Hepatocyte (in vitro differentiated cells): ENCODE measurements around the gene CNBD2. TPM values are rescaled to one million over a fixed set of nuclear protein-coding genes. Genes with fewer than 3 reads are reported as not detected.

Experiments used
- DNase-seq: peaks from one replicate; pipeline ENCODE4 v3.0.0-alpha.2; 2016; ENCODE audit warnings: low spot score
- H2AFZ ChIP-seq: fragments of 200-600 bp; sonication (generic); 2 replicates; pipeline ENCODE4 v1.6.0; 2016; ENCODE audit warnings: antibody characterized with exemption, mild to moderate bottlenecking
- H3K27ac ChIP-seq: fragments of 200-600 bp; sonication (generic); 2 replicates; pipeline ENCODE4 v1.5.1; 2016; ENCODE audit warnings: mild to moderate bottlenecking
- H3K27me3 ChIP-seq: fragments of 200-600 bp; sonication (generic); 2 replicates; pipeline ENCODE4 v1.6.1; 2016
- H3K36me3 ChIP-seq: fragments of 200-600 bp; sonication (generic); replicated peaks from 2 replicates; pipeline ENCODE4 v1.5.1; 2016; ENCODE audit warnings: low read depth; ENCODE audit not compliant: insufficient read depth
- H3K4me1 ChIP-seq: fragments of 200-600 bp; sonication (generic); 2 replicates; pipeline ENCODE4 v1.5.1; 2016; ENCODE audit warnings: mild to moderate bottlenecking, moderate library complexity; ENCODE audit not compliant: insufficient read depth
- H3K4me2 ChIP-seq: fragments of 200-600 bp; sonication (generic); 2 replicates; pipeline ENCODE4 v1.6.0; 2016
- H3K4me3 ChIP-seq: fragments of 200-600 bp; sonication (generic); 2 replicates; pipeline ENCODE4 v1.5.1; 2016; ENCODE audit warnings: mild to moderate bottlenecking
- H3K79me2 ChIP-seq: fragments of 200-600 bp; sonication (generic); 2 replicates; pipeline ENCODE4 v1.6.0; 2017; ENCODE audit warnings: mild to moderate bottlenecking
- H3K9me2 ChIP-seq: fragments of 200-600 bp; sonication (generic); replicated peaks from 2 replicates; pipeline ENCODE4 v1.6.0; 2017; ENCODE audit warnings: mild to moderate bottlenecking; ENCODE audit not compliant: insufficient read depth
- H3K9me3 ChIP-seq: fragments of 200-600 bp; sonication (generic); 2 replicates; pipeline ENCODE4 v1.5.1; 2016; ENCODE audit warnings: low read depth, mild to moderate bottlenecking
- H4K20me1 ChIP-seq: fragments of 200-600 bp; sonication (generic); 2 replicates; pipeline ENCODE4 v1.6.0; 2016; ENCODE audit warnings: mild to moderate bottlenecking; ENCODE audit not compliant: insufficient read depth, poor library complexity, severe bottlenecking
- CTCF ChIP-seq: fragments of 200-600 bp; sonication (generic); IDR thresholded peaks from 2 replicates; pipeline ENCODE4 v1.5.1; 2016; ENCODE audit warnings: antibody characterized with exemption, mild to moderate bottlenecking; ENCODE audit not compliant: poor library complexity
- EZH2 ChIP-seq: fragments of 200-600 bp; sonication (generic); IDR thresholded peaks from 2 replicates; pipeline ENCODE4 v1.6.1; 2016; ENCODE audit warnings: antibody characterized with exemption, mild to moderate bottlenecking, borderline replicate concordance
- EZH2phosphoT487 ChIP-seq: fragments of 200-600 bp; sonication (generic); IDR thresholded peaks from one replicate; pipeline ENCODE4 v1.6.1; 2018; ENCODE audit warnings: antibody characterized with exemption, mild to moderate bottlenecking, low read depth, moderate library complexity; ENCODE audit not compliant: unreplicated experiment, severe bottlenecking
- WGBS: methylation state at CpG from one replicate; pipeline ENCODE4 v1.1.6; 2016; ENCODE audit warnings: low lambda C conversion rate; ENCODE audit errors: missing lambda C conversion rate; 5-methylcytosine and 5-hydroxymethylcytosine counted together
- polyA plus RNA-seq: library from polyadenylated mRNA; unstranded; fragments of >200 nt; fragmentation: Nextera tagmentation; extraction: Ambion mirVana; gene quantifications from 2 replicates; pipeline ENCODE4 v1.2.1, GENCODE V29; 2016
- total RNA-seq: library from RNA; depleted of rRNA; stranded (reverse); fragments of >200 nt; gene quantifications from 2 replicates; pipeline ENCODE4 v1.2.3, GENCODE V29; 2014

CNBD2 gene
- total and polyA plus RNA-seq, 2 experiments from 2014 or later = 4.7 TPM; not detected in 1

DNA sequence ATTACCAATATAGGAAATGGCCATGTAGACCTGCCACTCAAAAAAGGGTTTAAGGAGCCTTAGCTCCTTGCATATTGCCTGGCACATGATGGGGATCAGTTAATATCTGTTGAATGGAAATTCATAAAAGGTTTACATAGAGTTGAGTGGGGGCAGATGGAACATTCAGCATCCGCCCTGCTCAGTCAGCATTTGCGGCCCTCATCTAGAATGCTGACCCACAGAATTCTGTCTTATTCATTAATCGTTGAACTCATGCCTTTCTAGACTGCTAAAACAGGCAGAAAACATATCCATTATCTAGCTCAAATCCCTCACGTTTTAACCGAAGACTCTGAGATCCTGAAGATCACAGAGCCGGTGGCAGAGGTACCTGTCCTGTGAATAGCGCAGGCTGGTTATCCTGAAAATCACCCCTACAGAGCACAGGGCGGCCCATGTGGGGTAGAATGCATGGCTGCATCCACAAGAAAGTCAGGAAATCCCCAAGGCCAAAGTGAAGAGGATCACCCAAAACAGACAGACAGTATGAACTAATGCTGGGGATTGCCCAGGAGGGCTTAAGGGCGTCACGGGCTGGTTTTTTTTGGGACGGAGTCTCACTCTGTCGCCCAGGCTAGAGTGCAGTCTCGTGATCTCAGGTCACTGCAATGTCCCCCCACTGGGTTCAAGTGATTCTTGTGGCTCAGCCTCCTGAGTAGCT lies 59.9 kb downstream of the CNBD2 start:
- Histone ChIP-seq H3K27ac (no peak overlapping the region), H3K27me3 (no peaks in the 10 kb centered on the region), H3K4me2 (no peak overlapping the region), H3K4me1 (no peaks in the 10 kb centered on the region), H3K4me3 (no peak overlapping the region), H3K9me3 (no peaks in the 10 kb centered on the region), H2AFZ (no peak overlapping the region), H3K36me3 (no peaks in the 10 kb centered on the region), H4K20me1 (no peaks in the 10 kb centered on the region), H3K9me2 (no peaks in the 10 kb centered on the region), H3K79me2 (no peaks in the 10 kb centered on the region)
- TF ChIP-seq CTCF = no peak
- no peak for TF ChIP-seq EZH2phosphoT487
- TF ChIP-seq EZH2 = no peak
- 94% methylated on average over 13 of the region's 13 CpGs for WGBS
- no peak for DNase-seq

- no peaks in the 10 kb centered on the region for H3K9me3 ChIP-seq
- H3K4me1 ChIP-seq = no peaks in the 10 kb centered on the region
- no peak overlapping the region for H3K4me3 ChIP-seq
- H3K27me3 ChIP-seq = no peaks in the 10 kb centered on the region
- no peaks in the 10 kb centered on the region for H4K20me1 ChIP-seq
- H2AFZ ChIP-seq = no peak overlapping the region
- no peak for DNase-seq
- no peak overlapping the region for H3K4me2 ChIP-seq
- 79% methylated on average over 8 of the region's 8 CpGs for WGBS
- no peak for TF ChIP-seq EZH2phosphoT487
- TF ChIP-seq EZH2 = no peak
- no peak for TF ChIP-seq CTCF
- no peaks in the 10 kb centered on the region for H3K9me2 ChIP-seq
- H3K79me2 ChIP-seq = no peaks in the 10 kb centered on the region
- no peak overlapping the region for H3K27ac ChIP-seq
- H3K36me3 ChIP-seq = no peaks in the 10 kb centered on the region
These were observed 61.8 kb downstream of the CNBD2 start for GRCh38 chr20:36030149-36030548.

GRCh38 chr20:36031806-36032205 lies 63.4 kb downstream of the CNBD2 start:
- Histone ChIP-seq H3K4me1 (no peaks in the 10 kb centered on the region), H3K9me3 (no peaks in the 10 kb centered on the region), H3K9me2 (no peaks in the 10 kb centered on the region), H3K27ac (no peak overlapping the region), H3K4me3 (no peak overlapping the region), H3K36me3 (no peaks in the 10 kb centered on the region), H3K27me3 (no peaks in the 10 kb centered on the region), H2AFZ (no peak overlapping the region), H4K20me1 (no peaks in the 10 kb centered on the region), H3K79me2 (no peaks in the 10 kb centered on the region), H3K4me2 (no peak overlapping the region)
- WGBS = 86% methylated on average over 3 of the region's 3 CpGs
- no peak for DNase-seq
- no peak for TF ChIP-seq EZH2
- TF ChIP-seq CTCF = no peak
- no peak for TF ChIP-seq EZH2phosphoT487

DNA sequence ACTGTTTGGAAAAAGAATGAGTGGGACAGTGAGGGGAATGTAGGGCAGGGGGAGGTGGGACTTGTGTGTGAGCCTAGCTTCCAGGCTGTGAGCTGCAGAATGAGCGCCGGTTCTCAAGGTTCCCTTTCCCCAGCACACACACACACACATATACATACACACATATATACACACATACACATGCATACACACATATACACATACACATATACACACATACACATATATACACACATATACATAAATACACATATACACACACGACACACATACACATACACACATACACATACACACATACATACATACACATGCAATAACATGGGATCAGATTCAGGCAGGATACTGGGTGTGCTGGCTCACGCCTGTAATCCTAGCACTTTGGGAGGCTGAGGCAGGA lies 66.5 kb downstream of the CNBD2 start:
- Histone ChIP-seq H3K79me2 (no peaks in the 10 kb centered on the region), H3K27ac (no peak overlapping the region), H3K27me3 (no peaks in the 10 kb centered on the region)

More for the DNA sequence above, 66.5 kb downstream of the CNBD2 start:
- TF ChIP-seq CTCF (no peak), EZH2phosphoT487 (no peak), EZH2 (no peak)
- DNase-seq = no peak
- 96% methylated on average over 4 of the region's 4 CpGs for WGBS
- H3K4me2 ChIP-seq = no peak overlapping the region
- no peaks in the 10 kb centered on the region for H3K36me3 ChIP-seq
- no peaks in the 10 kb centered on the region for H3K4me1 ChIP-seq
- H2AFZ ChIP-seq = no peak overlapping the region
- no peaks in the 10 kb centered on the region for H3K9me3 ChIP-seq
- H3K4me3 ChIP-seq = no peak overlapping the region
- no peaks in the 10 kb centered on the region for H3K9me2 ChIP-seq
- H4K20me1 ChIP-seq = no peaks in the 10 kb centered on the region
